ENCODE data around the gene AUTS2. TPM values are rescaled to one million over a fixed set of nuclear protein-coding genes. Genes with fewer than 3 reads are reported as not detected.

The AUTS2 gene
- total and polyA plus RNA-seq, 10 of the 15 experiments (the other 5 are each of a cell fraction or from before 2014, with no cell fraction given) = 6.4 to 55.6 (median 21.6) TPM

GRCh38 chr7:69693042-69693441, 94.8 kb downstream of the AUTS2 start (continued):
- TF ChIP-seq, protein P1, sequence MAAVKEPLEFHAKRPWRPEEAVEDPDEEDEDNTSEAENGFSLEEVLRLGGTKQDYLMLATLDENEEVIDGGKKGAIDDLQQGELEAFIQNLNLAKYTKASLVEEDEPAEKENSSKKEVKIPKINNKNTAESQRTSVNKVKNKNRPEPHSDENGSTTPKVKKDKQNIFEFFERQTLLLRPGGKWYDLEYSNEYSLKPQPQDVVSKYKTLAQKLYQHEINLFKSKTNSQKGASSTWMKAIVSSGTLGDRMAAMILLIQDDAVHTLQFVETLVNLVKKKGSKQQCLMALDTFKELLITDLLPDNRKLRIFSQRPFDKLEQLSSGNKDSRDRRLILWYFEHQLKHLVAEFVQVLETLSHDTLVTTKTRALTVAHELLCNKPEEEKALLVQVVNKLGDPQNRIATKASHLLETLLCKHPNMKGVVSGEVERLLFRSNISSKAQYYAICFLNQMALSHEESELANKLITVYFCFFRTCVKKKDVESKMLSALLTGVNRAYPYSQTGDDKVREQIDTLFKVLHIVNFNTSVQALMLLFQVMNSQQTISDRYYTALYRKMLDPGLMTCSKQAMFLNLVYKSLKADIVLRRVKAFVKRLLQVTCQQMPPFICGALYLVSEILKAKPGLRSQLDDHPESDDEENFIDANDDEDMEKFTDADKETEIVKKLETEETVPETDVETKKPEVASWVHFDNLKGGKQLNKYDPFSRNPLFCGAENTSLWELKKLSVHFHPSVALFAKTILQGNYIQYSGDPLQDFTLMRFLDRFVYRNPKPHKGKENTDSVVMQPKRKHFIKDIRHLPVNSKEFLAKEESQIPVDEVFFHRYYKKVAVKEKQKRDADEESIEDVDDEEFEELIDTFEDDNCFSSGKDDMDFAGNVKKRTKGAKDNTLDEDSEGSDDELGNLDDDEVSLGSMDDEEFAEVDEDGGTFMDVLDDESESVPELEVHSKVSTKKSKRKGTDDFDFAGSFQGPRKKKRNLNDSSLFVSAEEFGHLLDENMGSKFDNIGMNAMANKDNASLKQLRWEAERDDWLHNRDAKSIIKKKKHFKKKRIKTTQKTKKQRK (IDR thresholded peaks at IDR 0.05; ENCODE audit: low read depth, low read length) = no peak
- TF ChIP-seq HDAC6 (IDR thresholded peaks at IDR 0.05; ENCODE audit: unreplicated experiment) (no peak), SMAD1 (IDR thresholded peaks at IDR 0.05; ENCODE audit: low read depth, partially characterized antibody) (no peak), RUNX3 (IDR thresholded peaks at IDR 0.05; ENCODE audit: low read length) (peak; percentile 64), BCL11A (IDR thresholded peaks at IDR 0.05; ENCODE audit: low read depth, low read length) (0 out of 2 replicates have a peak, but pooled peaks have one; percentile 29), MAX (IDR thresholded peaks at IDR 0.05; ENCODE audit: low read depth, low read length) (no peak), IKZF2 (IDR thresholded peaks at IDR 0.05) (peak; percentile 67 to 71), RBBP5 (conservative IDR thresholded peaks at IDR 0.05) (no peak), NFXL1 (IDR thresholded peaks at IDR 0.05; ENCODE audit: borderline replicate concordance) (no peak), ASH2L (IDR thresholded peaks at IDR 0.05; ENCODE audit: borderline replicate concordance, low read depth) (no peak), CREB1 (IDR thresholded peaks at IDR 0.05; ENCODE audit: low read depth) (no peak), IKZF1 (conservative IDR thresholded peaks at IDR 0.05) (peak; percentile 60), FOS (IDR thresholded peaks at IDR 0.05; ENCODE audit: borderline replicate concordance, extremely low read depth, insufficient read length) (no peak), CHD2 (IDR thresholded peaks at IDR 0.05; ENCODE audit: borderline replicate concordance, low read depth, low read length) (no peak)
- TF ChIP-seq, protein P2, sequence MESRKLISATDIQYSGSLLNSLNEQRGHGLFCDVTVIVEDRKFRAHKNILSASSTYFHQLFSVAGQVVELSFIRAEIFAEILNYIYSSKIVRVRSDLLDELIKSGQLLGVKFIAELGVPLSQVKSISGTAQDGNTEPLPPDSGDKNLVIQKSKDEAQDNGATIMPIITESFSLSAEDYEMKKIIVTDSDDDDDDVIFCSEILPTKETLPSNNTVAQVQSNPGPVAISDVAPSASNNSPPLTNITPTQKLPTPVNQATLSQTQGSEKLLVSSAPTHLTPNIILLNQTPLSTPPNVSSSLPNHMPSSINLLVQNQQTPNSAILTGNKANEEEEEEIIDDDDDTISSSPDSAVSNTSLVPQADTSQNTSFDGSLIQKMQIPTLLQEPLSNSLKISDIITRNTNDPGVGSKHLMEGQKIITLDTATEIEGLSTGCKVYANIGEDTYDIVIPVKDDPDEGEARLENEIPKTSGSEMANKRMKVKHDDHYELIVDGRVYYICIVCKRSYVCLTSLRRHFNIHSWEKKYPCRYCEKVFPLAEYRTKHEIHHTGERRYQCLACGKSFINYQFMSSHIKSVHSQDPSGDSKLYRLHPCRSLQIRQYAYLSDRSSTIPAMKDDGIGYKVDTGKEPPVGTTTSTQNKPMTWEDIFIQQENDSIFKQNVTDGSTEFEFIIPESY (IDR thresholded peaks at IDR 0.05) = no peak
- TF ChIP-seq, protein P3, sequence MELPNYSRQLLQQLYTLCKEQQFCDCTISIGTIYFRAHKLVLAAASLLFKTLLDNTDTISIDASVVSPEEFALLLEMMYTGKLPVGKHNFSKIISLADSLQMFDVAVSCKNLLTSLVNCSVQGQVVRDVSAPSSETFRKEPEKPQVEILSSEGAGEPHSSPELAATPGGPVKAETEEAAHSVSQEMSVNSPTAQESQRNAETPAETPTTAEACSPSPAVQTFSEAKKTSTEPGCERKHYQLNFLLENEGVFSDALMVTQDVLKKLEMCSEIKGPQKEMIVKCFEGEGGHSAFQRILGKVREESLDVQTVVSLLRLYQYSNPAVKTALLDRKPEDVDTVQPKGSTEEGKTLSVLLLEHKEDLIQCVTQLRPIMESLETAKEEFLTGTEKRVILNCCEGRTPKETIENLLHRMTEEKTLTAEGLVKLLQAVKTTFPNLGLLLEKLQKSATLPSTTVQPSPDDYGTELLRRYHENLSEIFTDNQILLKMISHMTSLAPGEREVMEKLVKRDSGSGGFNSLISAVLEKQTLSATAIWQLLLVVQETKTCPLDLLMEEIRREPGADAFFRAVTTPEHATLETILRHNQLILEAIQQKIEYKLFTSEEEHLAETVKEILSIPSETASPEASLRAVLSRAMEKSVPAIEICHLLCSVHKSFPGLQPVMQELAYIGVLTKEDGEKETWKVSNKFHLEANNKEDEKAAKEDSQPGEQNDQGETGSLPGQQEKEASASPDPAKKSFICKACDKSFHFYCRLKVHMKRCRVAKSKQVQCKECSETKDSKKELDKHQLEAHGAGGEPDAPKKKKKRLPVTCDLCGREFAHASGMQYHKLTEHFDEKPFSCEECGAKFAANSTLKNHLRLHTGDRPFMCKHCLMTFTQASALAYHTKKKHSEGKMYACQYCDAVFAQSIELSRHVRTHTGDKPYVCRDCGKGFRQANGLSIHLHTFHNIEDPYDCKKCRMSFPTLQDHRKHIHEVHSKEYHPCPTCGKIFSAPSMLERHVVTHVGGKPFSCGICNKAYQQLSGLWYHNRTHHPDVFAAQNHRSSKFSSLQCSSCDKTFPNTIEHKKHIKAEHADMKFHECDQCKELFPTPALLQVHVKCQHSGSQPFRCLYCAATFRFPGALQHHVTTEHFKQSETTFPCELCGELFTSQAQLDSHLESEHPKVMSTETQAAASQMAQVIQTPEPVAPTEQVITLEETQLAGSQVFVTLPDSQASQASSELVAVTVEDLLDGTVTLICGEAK (IDR thresholded peaks at IDR 0.05; ENCODE audit: borderline replicate concordance) = no peak
- TF ChIP-seq, protein P4, sequence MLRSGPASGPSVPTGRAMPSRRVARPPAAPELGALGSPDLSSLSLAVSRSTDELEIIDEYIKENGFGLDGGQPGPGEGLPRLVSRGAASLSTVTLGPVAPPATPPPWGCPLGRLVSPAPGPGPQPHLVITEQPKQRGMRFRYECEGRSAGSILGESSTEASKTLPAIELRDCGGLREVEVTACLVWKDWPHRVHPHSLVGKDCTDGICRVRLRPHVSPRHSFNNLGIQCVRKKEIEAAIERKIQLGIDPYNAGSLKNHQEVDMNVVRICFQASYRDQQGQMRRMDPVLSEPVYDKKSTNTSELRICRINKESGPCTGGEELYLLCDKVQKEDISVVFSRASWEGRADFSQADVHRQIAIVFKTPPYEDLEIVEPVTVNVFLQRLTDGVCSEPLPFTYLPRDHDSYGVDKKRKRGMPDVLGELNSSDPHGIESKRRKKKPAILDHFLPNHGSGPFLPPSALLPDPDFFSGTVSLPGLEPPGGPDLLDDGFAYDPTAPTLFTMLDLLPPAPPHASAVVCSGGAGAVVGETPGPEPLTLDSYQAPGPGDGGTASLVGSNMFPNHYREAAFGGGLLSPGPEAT (IDR thresholded peaks at IDR 0.05; ENCODE audit: low read depth) = no peak
- TF ChIP-seq, protein P5, sequence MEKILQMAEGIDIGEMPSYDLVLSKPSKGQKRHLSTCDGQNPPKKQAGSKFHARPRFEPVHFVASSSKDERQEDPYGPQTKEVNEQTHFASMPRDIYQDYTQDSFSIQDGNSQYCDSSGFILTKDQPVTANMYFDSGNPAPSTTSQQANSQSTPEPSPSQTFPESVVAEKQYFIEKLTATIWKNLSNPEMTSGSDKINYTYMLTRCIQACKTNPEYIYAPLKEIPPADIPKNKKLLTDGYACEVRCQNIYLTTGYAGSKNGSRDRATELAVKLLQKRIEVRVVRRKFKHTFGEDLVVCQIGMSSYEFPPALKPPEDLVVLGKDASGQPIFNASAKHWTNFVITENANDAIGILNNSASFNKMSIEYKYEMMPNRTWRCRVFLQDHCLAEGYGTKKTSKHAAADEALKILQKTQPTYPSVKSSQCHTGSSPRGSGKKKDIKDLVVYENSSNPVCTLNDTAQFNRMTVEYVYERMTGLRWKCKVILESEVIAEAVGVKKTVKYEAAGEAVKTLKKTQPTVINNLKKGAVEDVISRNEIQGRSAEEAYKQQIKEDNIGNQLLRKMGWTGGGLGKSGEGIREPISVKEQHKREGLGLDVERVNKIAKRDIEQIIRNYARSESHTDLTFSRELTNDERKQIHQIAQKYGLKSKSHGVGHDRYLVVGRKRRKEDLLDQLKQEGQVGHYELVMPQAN (conservative IDR thresholded peaks at IDR 0.05) = no peak

Data from GM12878 (cell line).